ENCODE results near the gene TNKS1BP1.
"Not testable (repeated sequence)": the region's sequence is repeated elsewhere in the genome, so short reads cannot be mapped to it uniquely, and the experiment has no call there.

TNKS1BP1 gene

GRCh38 chr11:57287884-57288283 lies 36.9 kb downstream of the TNKS1BP1 start:
- Histone ChIP-seq H3K27me3 (ENCODE audit: insufficient read depth, low read length) (peaks cover 3% of the 10 kb centered on the region; the same call in 1 of the 2 replicates), H3K9ac (ENCODE audit: low read length) (no peak overlapping the region), H3K79me2 (ENCODE audit: insufficient read depth, low read length) (no peaks in the 10 kb centered on the region), H3K27ac (ENCODE audit: low read depth, low read length, poor library complexity, severe bottlenecking) (no peak overlapping the region), H2AFZ (ENCODE audit: low read length) (no peak overlapping the region), H4K20me1 (ENCODE audit: insufficient read depth, low read length) (no peaks in the 10 kb centered on the region), H3K4me1 (ENCODE audit: insufficient read depth, low read length, severe bottlenecking) (no peaks in the 10 kb centered on the region), H3K9me2 (ENCODE audit: low read depth, low read length) (no peaks in the 10 kb centered on the region), H3F3A (ENCODE audit: insufficient read depth, low read length) (no peaks in the 10 kb centered on the region), H3K36me3 (ENCODE audit: insufficient read depth, low read length) (no peaks in the 10 kb centered on the region), H3K4me2 (ENCODE audit: low read length) (no peak overlapping the region), H3K9me3 (ENCODE audit: low read length) (no peaks in the 10 kb centered on the region), H3K4me3 (ENCODE audit: low read depth, low read length, poor library complexity, severe bottlenecking) (no peak overlapping the region)
- TF ChIP-seq CTCF (IDR thresholded peaks at IDR 0.05; ENCODE audit: low read length), result no peak
- TF ChIP-seq EZH2 (IDR thresholded peaks at IDR 0.05; ENCODE audit: borderline replicate concordance, low read length), result no peak

GRCh38 chr11:57283231-57283990 lies 41.3 kb downstream of the TNKS1BP1 start:
- Histone ChIP-seq H3K27ac (ENCODE audit: low read depth, low read length, poor library complexity, severe bottlenecking) (no peak overlapping the region), H3K9me2 (ENCODE audit: low read depth, low read length) (no peaks in the 10 kb centered on the region), H3K4me2 (ENCODE audit: low read length) (no peak overlapping the region), H3K27me3 (ENCODE audit: insufficient read depth, low read length) (peaks cover 3% of the 10 kb centered on the region; the same call in 1 of the 2 replicates), H3F3A (ENCODE audit: insufficient read depth, low read length) (no peaks in the 10 kb centered on the region), H4K20me1 (ENCODE audit: insufficient read depth, low read length) (no peaks in the 10 kb centered on the region), H3K9ac (ENCODE audit: low read length) (no peak overlapping the region), H3K36me3 (ENCODE audit: insufficient read depth, low read length) (no peaks in the 10 kb centered on the region), H3K9me3 (ENCODE audit: low read length) (no peaks in the 10 kb centered on the region), H3K79me2 (ENCODE audit: insufficient read depth, low read length) (no peaks in the 10 kb centered on the region), H3K4me3 (ENCODE audit: low read depth, low read length, poor library complexity, severe bottlenecking) (no peak overlapping the region), H3K4me1 (ENCODE audit: insufficient read depth, low read length, severe bottlenecking) (no peaks in the 10 kb centered on the region), H2AFZ (ENCODE audit: low read length) (no peak overlapping the region)
- TF ChIP-seq EZH2 (IDR thresholded peaks at IDR 0.05; ENCODE audit: borderline replicate concordance, low read length), result no peak
- no peak for TF ChIP-seq CTCF (IDR thresholded peaks at IDR 0.05; ENCODE audit: low read length)

GRCh38 chr11:57281546-57281945 lies 43.2 kb downstream of the TNKS1BP1 start:
- not testable (repeated sequence) for H4K20me1 ChIP-seq (ENCODE audit: insufficient read depth, low read length); H3K79me2 ChIP-seq (ENCODE audit: insufficient read depth, low read length); H3F3A ChIP-seq (ENCODE audit: insufficient read depth, low read length); H3K4me3 ChIP-seq (ENCODE audit: low read depth, low read length, poor library complexity, severe bottlenecking); H3K36me3 ChIP-seq (ENCODE audit: insufficient read depth, low read length); H3K9ac ChIP-seq (ENCODE audit: low read length); H3K27ac ChIP-seq (ENCODE audit: low read depth, low read length, poor library complexity, severe bottlenecking); H2AFZ ChIP-seq (ENCODE audit: low read length); H3K27me3 ChIP-seq (ENCODE audit: insufficient read depth, low read length); H3K4me2 ChIP-seq (ENCODE audit: low read length); H3K9me2 ChIP-seq (ENCODE audit: low read depth, low read length); H3K9me3 ChIP-seq (ENCODE audit: low read length); H3K4me1 ChIP-seq (ENCODE audit: insufficient read depth, low read length, severe bottlenecking)

- H3K79me2 ChIP-seq (ENCODE audit: insufficient read depth, low read length), result no peaks in the 10 kb centered on the region
- no peak overlapping the region for H3K9ac ChIP-seq (ENCODE audit: low read length)
- no peak overlapping the region for H3K4me2 ChIP-seq (ENCODE audit: low read length)
- no peaks in the 10 kb centered on the region for H4K20me1 ChIP-seq (ENCODE audit: insufficient read depth, low read length)
- H3K27me3 ChIP-seq (ENCODE audit: insufficient read depth, low read length), result no peaks in the 10 kb centered on the region
- H3K9me2 ChIP-seq (ENCODE audit: low read depth, low read length), result no peaks in the 10 kb centered on the region
- no peak overlapping the region for H3K27ac ChIP-seq (ENCODE audit: low read depth, low read length, poor library complexity, severe bottlenecking)
- no peaks in the 10 kb centered on the region for H3F3A ChIP-seq (ENCODE audit: insufficient read depth, low read length)
- no peak overlapping the region for H2AFZ ChIP-seq (ENCODE audit: low read length)
- no peaks in the 10 kb centered on the region for H3K4me1 ChIP-seq (ENCODE audit: insufficient read depth, low read length, severe bottlenecking)
- no peak overlapping the region for H3K4me3 ChIP-seq (ENCODE audit: low read depth, low read length, poor library complexity, severe bottlenecking)
- TF ChIP-seq EZH2 (IDR thresholded peaks at IDR 0.05; ENCODE audit: borderline replicate concordance, low read length) (no peak), CTCF (IDR thresholded peaks at IDR 0.05; ENCODE audit: low read length) (no peak)
- H3K36me3 ChIP-seq (ENCODE audit: insufficient read depth, low read length), result no peaks in the 10 kb centered on the region
- H3K9me3 ChIP-seq (ENCODE audit: low read length), result no peaks in the 10 kb centered on the region
Observed at GRCh38 chr11:57279116-57279515, 45.6 kb downstream of the TNKS1BP1 start.

Data from OCI-LY1 (cell line).